Measurements from ENCODE around the gene CRTAC1.

DNA sequence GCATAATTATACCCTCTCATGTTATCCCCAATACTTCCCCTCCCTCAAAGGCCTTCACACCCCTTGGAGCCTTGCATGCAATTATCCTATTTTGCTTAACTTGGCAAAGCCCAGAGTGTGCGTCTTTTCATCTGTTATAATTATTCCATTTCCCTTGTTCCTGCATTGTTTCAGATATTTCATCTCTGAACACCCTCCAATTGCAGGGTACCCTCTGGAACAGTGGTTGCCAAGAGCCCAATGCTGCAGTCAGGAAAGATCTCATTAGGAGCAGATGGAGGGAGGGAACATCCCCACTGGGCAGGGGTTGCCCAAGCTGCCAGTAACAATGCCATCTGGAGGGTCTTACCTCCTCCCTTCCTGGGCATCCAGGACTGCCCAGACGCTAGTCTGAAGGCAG is 199.2 kb downstream of the CRTAC1 start:
- TF ChIP-seq CTCF (IDR thresholded peaks at IDR 0.05) (no peak), POLR2A (IDR thresholded peaks at IDR 0.05) (no peak)

Measured in lower leg skin (tissue), 3 donors.